Spinal cord (tissue), 10 donors: ENCODE results near the gene INHBB. TPM values are rescaled to one million over a fixed set of nuclear protein-coding genes. Genes with fewer than 3 reads are reported as not detected.
A peak's percentile ranks its signal among the peaks of the same experiment; 100 is the strongest.
"Not testable (repeated sequence)": the region's sequence is repeated elsewhere in the genome, so short reads cannot be mapped to it uniquely, and the experiment has no call there.

ENCODE experiments used
- DNase-seq, 6 donors: peaks; one replicate each; pipeline versions ENCODE4 v3.0.0 to v3.0.0-alpha.2; 2013 to 2015; ENCODE audit warnings: low spot score in 6 of 6, low read depth in 4 of 6
- H3K27ac ChIP-seq: one replicate; pipeline ENCODE4 v1.5.1; 2013; ENCODE audit warnings: low read depth, low read length, control low read depth
- H3K27me3 ChIP-seq: one replicate; pipeline ENCODE4 v1.6.1; 2013; ENCODE audit warnings: low read length; ENCODE audit not compliant: control insufficient read depth, insufficient read depth
- H3K36me3 ChIP-seq: one replicate; pipeline ENCODE4 v1.6.1; 2013; ENCODE audit warnings: low read length; ENCODE audit not compliant: control insufficient read depth, insufficient read depth
- H3K4me1 ChIP-seq: one replicate; pipeline ENCODE4 v1.6.1; 2013; ENCODE audit warnings: low read length; ENCODE audit not compliant: control insufficient read depth, insufficient read depth
- H3K4me3 ChIP-seq: one replicate; pipeline ENCODE4 v1.5.1; 2013; ENCODE audit warnings: low read depth, low read length, control low read depth
- H3K9me3 ChIP-seq: one replicate; pipeline ENCODE4 v1.6.1; 2013; ENCODE audit warnings: low read length; ENCODE audit not compliant: control insufficient read depth, insufficient read depth
- WGBS: methylation state at CpG from one replicate; pipeline ENCODE4 v1.1.5; 2013; ENCODE audit warnings: missing lambda C conversion rate; ENCODE audit not compliant: insufficient coverage; 5-methylcytosine and 5-hydroxymethylcytosine counted together
- polyA plus RNA-seq, 2 donors: library from polyadenylated mRNA; unstranded; fragments of 120-200 nt; gene quantifications; one replicate each; pipeline ENCODE4 v1.2.1, GENCODE V29; 2013; ENCODE audit not compliant: insufficient read length in 2 of 2
- total RNA-seq, 2 donors: library from RNA; depleted of rRNA in 1 of 2; stranded (reverse); fragments of 120-200 nt in 1 of 2; fragments of >200 nt in 1 of 2; gene quantifications; one replicate each; pipeline versions ENCODE4 v1.2.3 to v1.2.4, GENCODE V29; 2013 to 2014
- donor health status: healthy.

The INHBB gene
- total and polyA plus RNA-seq, 4 donors: 2.0 to 13.2 (median 6.5) TPM

DNA sequence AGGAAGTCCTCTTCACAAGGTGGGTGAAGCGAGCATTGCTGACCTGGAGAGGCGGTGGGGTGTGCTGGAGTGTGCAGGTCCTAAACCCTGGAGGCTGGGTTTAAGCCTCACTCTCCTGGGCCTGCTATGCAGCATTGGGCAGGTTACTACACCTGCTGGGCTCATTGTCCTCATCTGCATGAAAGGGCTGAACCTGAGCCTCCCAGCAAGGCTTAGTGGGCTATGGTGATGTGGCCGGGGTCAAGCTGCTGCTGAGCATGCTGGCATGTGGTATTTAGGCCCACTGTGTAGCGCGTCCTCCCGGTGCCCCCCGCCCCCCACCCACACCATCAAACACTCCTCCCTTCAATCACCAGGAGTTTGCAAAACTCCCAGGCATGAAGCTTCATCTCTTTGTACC, 37.3 kb downstream of the INHBB start:
- no peaks in the 10 kb centered on the region for H3K36me3 ChIP-seq
- no peak overlapping the region for H3K27ac ChIP-seq
- no peak for DNase-seq
- H3K4me1 ChIP-seq: peaks cover 15% of the 10 kb centered on the region
- H3K9me3 ChIP-seq: no peaks in the 10 kb centered on the region
- no peak overlapping the region for H3K4me3 ChIP-seq
- no peaks in the 10 kb centered on the region for H3K27me3 ChIP-seq
- WGBS: 96% methylated on average over 6 of the region's 7 CpGs

DNA sequence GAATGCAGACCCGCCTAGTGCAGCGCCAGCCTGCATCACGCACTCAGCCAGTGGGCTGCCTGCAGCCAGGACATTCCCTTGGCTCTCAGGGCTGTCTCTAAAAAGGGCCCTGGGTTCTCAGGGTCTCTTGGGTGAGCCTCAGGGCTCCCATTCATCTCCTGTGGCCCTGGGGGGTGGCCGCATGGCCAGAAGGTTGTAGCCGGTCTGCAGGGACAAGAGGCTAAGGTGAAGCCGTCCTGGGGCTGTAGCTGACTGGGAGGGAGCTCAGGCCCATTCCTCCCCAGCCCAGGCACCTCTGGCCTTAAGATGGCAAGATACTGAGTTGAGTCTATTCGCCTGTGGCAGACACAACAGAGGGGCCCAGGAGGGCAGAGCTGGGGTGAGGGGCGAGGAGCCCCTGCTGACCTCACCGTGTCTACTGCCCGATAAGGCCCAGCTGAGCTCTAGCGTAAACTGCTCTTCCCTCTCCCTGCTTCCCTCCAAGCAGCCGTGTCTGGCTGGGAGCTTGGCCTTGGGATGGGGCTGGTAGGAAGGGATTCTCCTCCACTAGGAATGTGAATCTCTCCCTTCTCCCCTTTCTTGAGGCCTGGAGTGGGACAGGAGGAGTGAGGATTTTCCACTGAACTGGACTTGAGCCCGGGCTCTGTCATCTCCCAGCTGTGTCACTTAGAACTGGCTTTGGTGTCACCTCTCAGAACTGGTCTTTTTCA, 37.9 kb downstream of the INHBB start:
- Histone ChIP-seq H3K4me1 (peaks cover 15% of the 10 kb centered on the region), H3K4me3 (no peak overlapping the region), H3K36me3 (no peaks in the 10 kb centered on the region), H3K9me3 (no peaks in the 10 kb centered on the region), H3K27me3 (no peaks in the 10 kb centered on the region), H3K27ac (no peak overlapping the region)
- DNase-seq: no peak
- 96% methylated on average over 8 of the region's 13 CpGs for WGBS

DNA sequence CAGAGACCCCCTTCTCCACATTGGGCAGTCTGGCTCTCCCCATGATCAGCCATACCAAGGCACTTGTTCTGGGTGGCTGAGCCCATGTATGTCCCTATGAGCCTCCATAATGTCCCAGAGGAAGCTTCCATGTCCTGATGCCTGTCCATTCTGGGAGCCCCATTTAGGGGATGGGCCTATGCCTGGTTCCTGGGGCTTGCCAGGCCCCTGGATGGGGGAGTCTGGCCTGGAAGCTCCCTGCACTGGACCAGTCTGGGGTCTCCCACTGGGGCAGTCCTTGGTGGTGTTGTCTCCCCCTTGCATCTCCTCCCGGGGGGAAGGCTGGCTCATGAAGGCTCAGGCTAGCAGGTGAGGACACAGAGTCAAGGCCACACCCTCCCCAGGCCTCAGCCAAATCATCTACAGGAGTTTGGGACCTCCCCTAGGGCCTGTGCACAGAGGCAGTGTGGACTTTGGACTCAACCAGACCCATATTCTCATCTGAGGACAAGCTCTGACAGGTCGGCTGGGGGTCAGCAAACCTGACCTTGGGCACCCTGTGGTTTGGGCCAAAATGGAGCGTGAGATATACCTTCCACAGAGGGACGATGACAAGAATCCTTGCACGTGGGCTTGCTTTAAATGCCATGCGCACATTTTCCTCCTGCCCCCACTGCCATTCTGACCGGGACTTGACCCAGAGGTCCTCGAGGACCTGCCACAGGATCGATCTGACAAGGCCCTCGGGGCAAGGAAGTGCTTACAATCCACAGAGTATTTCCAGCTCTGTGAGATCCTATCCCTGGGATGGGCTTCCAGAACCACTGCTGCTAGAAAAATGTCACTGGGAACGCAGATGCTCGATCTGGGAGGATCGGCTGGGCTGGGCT, 38.8 kb downstream of the INHBB start:
- Histone ChIP-seq H3K4me1 (peaks cover 15% of the 10 kb centered on the region), H3K4me3 (no peak overlapping the region), H3K9me3 (no peaks in the 10 kb centered on the region), H3K27ac (no peak overlapping the region), H3K36me3 (no peaks in the 10 kb centered on the region), H3K27me3 (no peaks in the 10 kb centered on the region)
- 49% methylated on average over 13 of the region's 13 CpGs for WGBS
- no peak for DNase-seq

DNA sequence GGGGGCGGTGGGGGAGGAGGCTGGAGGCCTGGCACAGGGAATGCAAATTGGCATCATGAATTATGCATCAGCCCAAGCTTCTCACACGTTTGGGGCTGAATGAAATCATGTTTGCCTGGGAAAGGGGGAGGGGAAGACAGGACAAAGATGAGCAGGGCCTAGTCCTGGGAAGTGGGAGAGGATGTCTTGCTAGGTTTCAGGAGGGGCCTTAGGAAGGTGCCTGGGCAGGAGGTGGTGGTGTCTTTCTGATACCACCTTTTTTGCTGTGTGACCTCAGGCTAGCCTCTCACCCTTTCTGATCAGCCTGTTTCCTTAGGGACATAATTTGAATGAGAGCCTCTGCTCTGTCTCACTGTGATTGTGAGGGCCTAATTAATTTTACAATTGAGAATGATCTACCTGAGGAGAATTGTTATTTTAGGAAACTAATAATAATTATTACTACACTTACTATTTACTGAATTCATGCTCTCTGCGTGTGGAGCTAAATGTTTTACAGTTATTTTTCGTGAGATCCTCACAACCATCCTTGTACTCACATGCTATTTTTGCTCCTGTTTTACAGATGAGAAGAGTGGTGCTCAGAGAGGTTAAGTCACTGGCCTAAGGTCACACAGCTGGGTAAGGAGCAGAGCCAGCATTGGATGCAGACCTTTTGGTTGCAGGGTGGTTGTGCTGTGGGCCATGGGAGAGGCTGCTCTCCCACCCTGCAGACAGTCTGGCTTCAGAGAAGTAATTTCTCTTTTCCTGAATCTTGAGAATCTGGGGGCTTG, 39.6 kb downstream of the INHBB start:
- H3K4me1 ChIP-seq: peaks cover 15% of the 10 kb centered on the region
- no peaks in the 10 kb centered on the region for H3K36me3 ChIP-seq
- peak in 4 of 6 donors; percentile 13 to 91 (median 54) for DNase-seq
- H3K4me3 ChIP-seq: no peak overlapping the region
- H3K9me3 ChIP-seq: no peaks in the 10 kb centered on the region
- H3K27ac ChIP-seq: no peak overlapping the region
- 7% methylated on average over 2 of the region's 4 CpGs for WGBS
- no peaks in the 10 kb centered on the region for H3K27me3 ChIP-seq

DNA sequence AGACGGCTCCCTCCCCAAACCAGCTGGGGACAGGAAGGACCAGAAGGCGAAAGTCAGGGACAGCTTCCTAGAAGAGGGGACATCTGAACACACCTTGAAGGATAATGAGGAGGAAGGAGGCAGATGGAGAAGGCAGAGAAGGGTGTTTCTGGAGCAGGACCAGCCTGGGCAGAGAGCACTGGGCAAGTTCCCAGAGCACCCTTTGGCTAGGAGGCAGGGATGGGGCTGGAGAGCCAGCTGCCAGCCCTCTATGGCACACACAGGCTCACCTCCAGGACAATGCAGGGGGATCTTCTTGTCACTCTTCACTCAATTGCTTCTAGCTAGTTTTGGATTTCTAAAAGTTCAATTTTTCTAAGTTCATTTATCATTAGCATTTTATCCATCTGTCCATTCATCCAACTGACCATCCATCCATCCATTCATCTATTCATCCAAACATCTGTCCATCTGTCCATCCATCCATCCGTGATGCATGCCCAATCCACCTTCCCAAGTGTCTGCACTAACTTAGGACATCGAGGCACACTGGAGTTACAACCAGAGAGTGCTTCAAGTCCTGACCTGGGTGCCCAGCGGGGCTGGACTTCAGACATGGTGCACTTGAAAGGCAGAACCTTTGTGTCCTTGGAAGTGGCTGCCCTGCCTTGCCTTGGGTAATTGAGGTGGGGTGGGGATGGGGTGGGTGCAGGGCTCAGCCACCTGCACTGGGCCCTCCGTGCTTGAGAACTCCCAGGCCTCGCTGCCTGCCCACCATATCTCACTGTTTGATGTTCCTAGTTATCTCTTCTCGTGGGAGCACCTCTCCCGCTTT, 42.5 kb downstream of the INHBB start:
- Histone ChIP-seq H3K4me3 (no peak overlapping the region), H3K36me3 (no peaks in the 10 kb centered on the region), H3K27ac (no peak overlapping the region), H3K9me3 (no peaks in the 10 kb centered on the region), H3K27me3 (no peaks in the 10 kb centered on the region), H3K4me1 (peaks cover 11% of the 10 kb centered on the region)
- 74% methylated on average over 7 of the region's 9 CpGs for WGBS
- DNase-seq: no peak

DNA sequence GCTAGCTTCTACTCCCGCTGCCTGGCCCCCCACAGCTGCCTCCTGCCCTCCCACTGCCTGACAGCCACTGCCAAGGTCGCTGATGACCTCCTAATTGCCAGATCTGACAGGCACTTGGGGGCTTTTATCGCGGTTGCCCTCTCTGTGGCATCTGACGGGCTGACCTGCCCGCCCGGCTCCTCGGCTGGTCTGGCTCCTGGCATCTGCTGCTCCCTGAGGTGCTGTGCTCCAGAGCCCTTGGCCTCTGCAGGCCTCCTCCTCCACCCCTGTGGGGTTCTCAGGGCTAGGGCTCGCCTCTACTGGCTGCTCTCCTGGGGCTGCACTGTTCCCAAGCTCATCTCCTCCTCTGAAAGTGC, 43.1 kb downstream of the INHBB start:
- peaks cover 11% of the 10 kb centered on the region for H3K4me1 ChIP-seq
- WGBS: 76% methylated on average over 9 of the region's 9 CpGs
- no peak for DNase-seq
- no peaks in the 10 kb centered on the region for H3K27me3 ChIP-seq
- no peak overlapping the region for H3K4me3 ChIP-seq
- H3K36me3 ChIP-seq: no peaks in the 10 kb centered on the region
- no peaks in the 10 kb centered on the region for H3K9me3 ChIP-seq
- H3K27ac ChIP-seq: no peak overlapping the region

DNA sequence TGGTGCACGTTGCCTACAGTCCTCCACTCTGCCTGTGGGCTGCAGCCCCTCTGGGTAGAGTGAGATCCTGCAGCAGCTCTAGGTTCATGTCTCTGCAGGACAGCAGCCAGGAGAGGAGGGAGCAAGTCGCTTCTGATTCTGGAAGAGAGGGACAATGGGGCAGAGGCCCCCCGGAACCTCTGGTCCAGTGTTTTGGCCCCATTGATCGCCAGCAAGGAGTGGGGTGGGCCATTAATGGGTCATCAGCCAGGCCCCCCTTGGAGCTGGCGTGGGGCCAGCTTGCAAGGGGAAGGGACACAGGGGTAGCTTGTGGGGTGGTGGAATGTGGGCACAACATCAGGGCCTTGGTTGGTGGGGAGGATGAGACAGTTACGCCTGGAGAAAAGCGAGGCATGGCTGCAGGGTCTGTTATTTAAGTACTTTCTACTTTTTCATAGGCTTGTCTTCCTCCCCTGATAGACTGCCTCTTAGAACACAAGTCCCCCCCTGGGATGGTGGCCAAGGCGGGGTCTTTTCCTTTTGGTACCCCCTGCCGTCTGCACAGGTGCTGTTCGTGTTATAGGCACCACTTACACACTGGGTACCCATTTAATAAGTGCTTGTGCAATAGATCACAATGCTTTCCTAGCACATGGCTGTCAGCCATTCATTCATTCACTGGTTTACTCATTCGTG, 44.6 kb downstream of the INHBB start:
- Histone ChIP-seq H3K9me3 (no peaks in the 10 kb centered on the region), H3K4me3 (no peak overlapping the region), H3K4me1 (peaks cover 4% of the 10 kb centered on the region), H3K27ac (no peak overlapping the region), H3K36me3 (no peaks in the 10 kb centered on the region), H3K27me3 (no peaks in the 10 kb centered on the region)
- DNase-seq: no peak
- WGBS: 81% methylated on average over 8 of the region's 11 CpGs

DNA sequence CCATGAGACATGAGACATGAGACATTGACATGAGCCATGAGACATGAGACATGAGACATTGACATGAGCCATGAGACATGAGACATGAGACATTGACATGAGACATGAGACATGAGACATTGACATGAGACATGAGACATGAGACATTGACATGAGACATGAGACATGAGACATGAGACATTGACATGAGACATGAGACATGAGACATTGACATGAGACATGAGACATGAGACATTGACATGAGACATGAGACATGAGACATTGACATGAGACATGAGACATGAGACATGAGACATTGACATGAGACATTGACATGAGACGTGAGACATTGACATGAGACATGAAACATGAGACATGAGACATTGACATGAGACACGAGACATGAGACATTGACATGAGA, 45.4 kb downstream of the INHBB start:
- H3K36me3 ChIP-seq, H3K27ac ChIP-seq, H3K4me3 ChIP-seq, H3K27me3 ChIP-seq, H3K9me3 ChIP-seq, DNase-seq: not testable (repeated sequence)
- H3K4me1 ChIP-seq: peaks cover 13% of the 10 kb centered on the region
- WGBS: 75% methylated on average over 2 of the region's 2 CpGs
